Memory B cell (primary cell): ENCODE data around the gene GANAB.
A peak's percentile ranks its signal among the peaks of the same experiment; 100 is the strongest.
"Not testable (repeated sequence)": the region's sequence is repeated elsewhere in the genome, so short reads cannot be mapped to it uniquely, and the experiment has no call there.

Source experiments
- ATAC-seq: fragments of 150-1000 bp; cut with Tn5 transposase; 2 replicates; pipeline ENCODE4 v1.10.0; 2021; ENCODE audit warnings: low read depth, mild to moderate bottlenecking, moderate library complexity
- DNase-seq, 2 donors: peaks; one replicate each; pipeline ENCODE4 v3.0.0; 2022; ENCODE audit warnings: low spot score in 2 of 2
- H3K27ac Mint-ChIP-seq: one replicate; pipeline ENCODE4 v1.8.0; 2022; ENCODE audit warnings: mild to moderate bottlenecking, moderate library complexity, mixed read lengths
- H3K27me3 Mint-ChIP-seq: one replicate; pipeline ENCODE4 v1.8.0; 2022; ENCODE audit warnings: mixed read lengths
- H3K36me3 Mint-ChIP-seq: one replicate; pipeline ENCODE4 v1.8.0; 2022; ENCODE audit warnings: mild to moderate bottlenecking, mixed read lengths
- H3K4me1 Mint-ChIP-seq: one replicate; pipeline ENCODE4 v1.8.0; 2022; ENCODE audit warnings: mixed read lengths
- H3K4me3 Mint-ChIP-seq: one replicate; pipeline ENCODE4 v1.8.0; 2022; ENCODE audit warnings: mild to moderate bottlenecking, moderate library complexity, mixed read lengths
- H3K9me3 Mint-ChIP-seq: one replicate; pipeline ENCODE4 v1.8.0; 2022; ENCODE audit warnings: mixed read lengths

The GANAB gene

GRCh38 chr11:62654297-62654696, 7.9 kb upstream of the GANAB start:
- Mint-ChIP-seq H3K4me1 (peaks cover 16% of the 10 kb centered on the region), H3K27ac (peak overlapping the region; percentile 28), H3K36me3 (no peaks in the 10 kb centered on the region), H3K27me3 (no peaks in the 10 kb centered on the region), H3K9me3 (no peaks in the 10 kb centered on the region), H3K4me3 (peak overlapping the region; percentile 66)
- ATAC-seq (no peak), DNase-seq (no peak)

- Mint-ChIP-seq H3K4me3 (peak overlapping the region; percentile 97), H3K27ac (peak overlapping the region; percentile 98), H3K4me1 (peaks cover 16% of the 10 kb centered on the region), H3K36me3 (no peaks in the 10 kb centered on the region), H3K27me3 (no peaks in the 10 kb centered on the region), H3K9me3 (no peaks in the 10 kb centered on the region)
- ATAC-seq = no peak
- DNase-seq = no peak
These were observed 6.0 kb upstream of the GANAB start for GRCh38 chr11:62652161-62653006.

GRCh38 chr11:62650283-62650682, 3.9 kb upstream of the GANAB start:
- H3K4me1 Mint-ChIP-seq = peaks cover 20% of the 10 kb centered on the region
- not testable (repeated sequence) for H3K9me3 Mint-ChIP-seq, ATAC-seq, H3K27ac Mint-ChIP-seq, H3K4me3 Mint-ChIP-seq, DNase-seq, H3K36me3 Mint-ChIP-seq, H3K27me3 Mint-ChIP-seq

- Mint-ChIP-seq H3K4me3 (no peak overlapping the region), H3K36me3 (no peaks in the 10 kb centered on the region), H3K9me3 (no peaks in the 10 kb centered on the region), H3K4me1 (peaks cover 23% of the 10 kb centered on the region), H3K27me3 (no peaks in the 10 kb centered on the region), H3K27ac (no peak overlapping the region)
- ATAC-seq (no peak), DNase-seq (no peak)
These were observed 3.1 kb upstream of the GANAB start for GRCh38 chr11:62649486-62649885.

- H3K27ac Mint-ChIP-seq = no peak overlapping the region
- no peaks in the 10 kb centered on the region for H3K36me3 Mint-ChIP-seq
- peaks cover 23% of the 10 kb centered on the region for H3K4me1 Mint-ChIP-seq
- no peaks in the 10 kb centered on the region for H3K27me3 Mint-ChIP-seq
- DNase-seq (no peak), ATAC-seq (no peak)
- H3K9me3 Mint-ChIP-seq = no peaks in the 10 kb centered on the region
- H3K4me3 Mint-ChIP-seq = no peak overlapping the region
These were observed 2.6 kb upstream of the GANAB start for GRCh38 chr11:62648967-62649364.

GRCh38 chr11:62648185-62648966, 2.0 kb upstream of the GANAB start:
- peaks cover 20% of the 10 kb centered on the region for H3K4me1 Mint-ChIP-seq
- H3K36me3 Mint-ChIP-seq = no peaks in the 10 kb centered on the region
- no peaks in the 10 kb centered on the region for H3K27me3 Mint-ChIP-seq
- no peak overlapping the region for H3K27ac Mint-ChIP-seq
- no peak for DNase-seq
- no peak overlapping the region for H3K4me3 Mint-ChIP-seq
- no peaks in the 10 kb centered on the region for H3K9me3 Mint-ChIP-seq
- ATAC-seq = no peak

GRCh38 chr11:62647609-62648005, 1.2 kb upstream of the GANAB start:
- Mint-ChIP-seq H3K27me3 (no peaks in the 10 kb centered on the region), H3K4me3 (no peak overlapping the region), H3K36me3 (no peaks in the 10 kb centered on the region), H3K27ac (no peak overlapping the region), H3K9me3 (no peaks in the 10 kb centered on the region), H3K4me1 (peaks cover 19% of the 10 kb centered on the region)
- DNase-seq (no peak), ATAC-seq (no peak)

GRCh38 chr11:62646825-62647608, 604 bp upstream of the GANAB start:
- Mint-ChIP-seq H3K9me3 (no peaks in the 10 kb centered on the region), H3K27ac (peak overlapping the region; percentile 88), H3K27me3 (no peaks in the 10 kb centered on the region), H3K36me3 (no peaks in the 10 kb centered on the region), H3K4me1 (peaks cover 15% of the 10 kb centered on the region), H3K4me3 (peak overlapping the region; percentile 90)
- DNase-seq (no peak), ATAC-seq (no peak)

- H3K9me3 Mint-ChIP-seq = no peaks in the 10 kb centered on the region
- ATAC-seq (no peak), DNase-seq (no peak)
- peaks cover 9% of the 10 kb centered on the region for H3K4me1 Mint-ChIP-seq
- H3K27ac Mint-ChIP-seq = peak overlapping the region; percentile 88
- no peaks in the 10 kb centered on the region for H3K36me3 Mint-ChIP-seq
- peak overlapping the region; percentile 90 for H3K4me3 Mint-ChIP-seq
- no peaks in the 10 kb centered on the region for H3K27me3 Mint-ChIP-seq
These were observed 805 bp downstream of the GANAB start for GRCh38 chr11:62645671-62645945.

GRCh38 chr11:62644220-62644619, 2.2 kb downstream of the GANAB start:
- Mint-ChIP-seq H3K4me3 (peak overlapping the region; percentile 21), H3K36me3 (peaks cover 5% of the 10 kb centered on the region), H3K27ac (peak overlapping the region; percentile 58), H3K9me3 (no peaks in the 10 kb centered on the region), H3K4me1 (peaks cover 12% of the 10 kb centered on the region), H3K27me3 (no peaks in the 10 kb centered on the region)
- no peak for ATAC-seq
- DNase-seq = no peak

GRCh38 chr11:62632492-62632891, 13.9 kb downstream of the GANAB start:
- ATAC-seq (no peak), DNase-seq (no peak)
- Mint-ChIP-seq H3K27me3 (no peaks in the 10 kb centered on the region), H3K27ac (no peak overlapping the region), H3K4me1 (peaks cover 5% of the 10 kb centered on the region), H3K4me3 (no peak overlapping the region), H3K36me3 (peaks cover 51% of the 10 kb centered on the region), H3K9me3 (no peaks in the 10 kb centered on the region)

GRCh38 chr11:62627713-62628112, 18.7 kb downstream of the GANAB start:
- H3K27ac Mint-ChIP-seq = no peak overlapping the region
- no peaks in the 10 kb centered on the region for H3K27me3 Mint-ChIP-seq
- no peak for DNase-seq
- peaks cover 48% of the 10 kb centered on the region for H3K36me3 Mint-ChIP-seq
- H3K4me3 Mint-ChIP-seq = no peak overlapping the region
- no peaks in the 10 kb centered on the region for H3K4me1 Mint-ChIP-seq
- no peaks in the 10 kb centered on the region for H3K9me3 Mint-ChIP-seq
- no peak for ATAC-seq

- DNase-seq (no peak), ATAC-seq (no peak)
- H3K9me3 Mint-ChIP-seq = no peaks in the 10 kb centered on the region
- H3K4me3 Mint-ChIP-seq = peak overlapping the region; percentile 84
- H3K36me3 Mint-ChIP-seq = peaks cover 17% of the 10 kb centered on the region
- H3K27ac Mint-ChIP-seq = peak overlapping the region; percentile 93
- no peaks in the 10 kb centered on the region for H3K27me3 Mint-ChIP-seq
- H3K4me1 Mint-ChIP-seq = peaks cover 10% of the 10 kb centered on the region
These were observed 23.8 kb downstream of the GANAB start for GRCh38 chr11:62622476-62623089.
